IgD-negative memory B cell (primary cell): ENCODE measurements around the gene CTF1. TPM values are rescaled to one million over a fixed set of nuclear protein-coding genes. Genes with fewer than 3 reads are reported as not detected.

ENCODE experiments used
- H3K27ac Mint-ChIP-seq, 3 donors: one replicate each; pipeline ENCODE4 v1.8.0; 2020 to 2022; ENCODE audit warnings: mild to moderate bottlenecking in 3 of 3, mixed read lengths in 3 of 3, moderate library complexity in 1 of 3
- H3K27me3 Mint-ChIP-seq: one replicate; pipeline ENCODE4 v1.8.0; 2021; ENCODE audit warnings: mixed read lengths
- H3K36me3 Mint-ChIP-seq: one replicate; pipeline ENCODE4 v1.8.0; 2020; ENCODE audit warnings: mild to moderate bottlenecking, mixed read lengths
- H3K4me1 Mint-ChIP-seq, 3 donors: one replicate each; pipeline ENCODE4 v1.8.0; 2020 to 2022; ENCODE audit warnings: mixed read lengths in 3 of 3, mild to moderate bottlenecking in 1 of 3
- H3K4me3 Mint-ChIP-seq, 4 donors: one replicate each; pipeline ENCODE4 v1.8.0; 2020 to 2022; ENCODE audit warnings: mild to moderate bottlenecking in 4 of 4, mixed read lengths in 4 of 4, moderate library complexity in 3 of 4
- H3K9me3 Mint-ChIP-seq, 3 donors: one replicate each; pipeline ENCODE4 v1.8.0; 2020 to 2021; ENCODE audit warnings: mixed read lengths in 3 of 3, mild to moderate bottlenecking in 1 of 3
- polyA plus RNA-seq: library from polyadenylated mRNA; unstranded; fragments of 300-500 nt; fragmentation: Illumina TruSeq; gene quantifications from one replicate; pipeline ENCODE4 v1.2.3, GENCODE V29; 2021

CTF1 gene
- polyA plus RNA-seq, 1 donor from 2014 or later: not detected

GRCh38 chr16:30946671-30947540 is 50.5 kb downstream of the CTF1 start:
- peak overlapping the region in 3 of 4 donors; percentile 2 to 84 (median 30) for H3K4me3 Mint-ChIP-seq
- H3K4me1 Mint-ChIP-seq: peaks cover 14 to 21% (median 15%) of the 10 kb centered on the region in 3 donors
- peak overlapping the region in 1 of 3 donors; percentile 53 for H3K27ac Mint-ChIP-seq
- no peaks in the 10 kb centered on the region for H3K27me3 Mint-ChIP-seq
- H3K9me3 Mint-ChIP-seq: no peaks in the 10 kb centered on the region
- peaks cover 10% of the 10 kb centered on the region for H3K36me3 Mint-ChIP-seq

- no peaks in the 10 kb centered on the region for H3K9me3 Mint-ChIP-seq
- no peaks in the 10 kb centered on the region for H3K27me3 Mint-ChIP-seq
- peaks cover 9% of the 10 kb centered on the region for H3K36me3 Mint-ChIP-seq
- no peak overlapping the region for H3K27ac Mint-ChIP-seq
- H3K4me3 Mint-ChIP-seq: no peak overlapping the region
- H3K4me1 Mint-ChIP-seq: peaks cover 11 to 18% (median 12%) of the 10 kb centered on the region in 3 donors
Observed at GRCh38 chr16:30947541-30947858, 51.1 kb downstream of the CTF1 start.

- Mint-ChIP-seq H3K4me3 (peak overlapping the region; percentile 43 to 99 (median 64)), H3K9me3 (no peaks in the 10 kb centered on the region), H3K27me3 (no peaks in the 10 kb centered on the region), H3K27ac (peak overlapping the region in 2 of 3 donors; percentile 87 to 89), H3K4me1 (peaks cover 10 to 18% (median 12%) of the 10 kb centered on the region in 3 donors), H3K36me3 (peaks cover 5% of the 10 kb centered on the region)
Observed at GRCh38 chr16:30947859-30948666, 51.6 kb downstream of the CTF1 start.

GRCh38 chr16:30948667-30949649 is 52.5 kb downstream of the CTF1 start, which contains the start of gene ORAI3:
Gene ORAI3, plus strand, starts transcription at chr16:30949068. Its CDS starts 222 bp downstream, at chr16:30949290.
- H3K9me3 Mint-ChIP-seq: no peaks in the 10 kb centered on the region
- peak within 1 kb of the TSS; percentile 90 to 99 (median 97) for H3K4me3 Mint-ChIP-seq
- H3K27ac Mint-ChIP-seq: peak within 1 kb of the TSS; percentile 89 to 96 (median 90)
- no peaks in the 10 kb centered on the region for H3K27me3 Mint-ChIP-seq
- peaks cover 5% of the 10 kb centered on the region for H3K36me3 Mint-ChIP-seq
- peaks cover 12 to 23% (median 14%) of the 10 kb centered on the region in 3 donors for H3K4me1 Mint-ChIP-seq

- Mint-ChIP-seq H3K4me3 (peak overlapping the region; percentile 90 to 99 (median 97)), H3K27me3 (no peaks in the 10 kb centered on the region), H3K27ac (peak overlapping the region; percentile 80 to 96 (median 90)), H3K9me3 (no peaks in the 10 kb centered on the region), H3K36me3 (peaks cover 2% of the 10 kb centered on the region), H3K4me1 (peaks cover 14 to 18% (median 15%) of the 10 kb centered on the region in 3 donors)
Observed at GRCh38 chr16:30949650-30950515, 53.5 kb downstream of the CTF1 start.

GRCh38 chr16:30950516-30951065 is 54.2 kb downstream of the CTF1 start:
- Mint-ChIP-seq H3K27me3 (no peaks in the 10 kb centered on the region), H3K36me3 (peaks cover 2% of the 10 kb centered on the region), H3K4me3 (peak overlapping the region; percentile 90 to 99 (median 97)), H3K4me1 (peaks cover 14 to 18% (median 15%) of the 10 kb centered on the region in 3 donors), H3K27ac (peak overlapping the region; percentile 80 to 96 (median 90)), H3K9me3 (no peaks in the 10 kb centered on the region)

- peaks cover 2% of the 10 kb centered on the region for H3K36me3 Mint-ChIP-seq
- H3K27ac Mint-ChIP-seq: peak overlapping the region in 1 of 3 donors; percentile 74
- H3K27me3 Mint-ChIP-seq: no peaks in the 10 kb centered on the region
- peak overlapping the region in 1 of 4 donors; percentile 99 for H3K4me3 Mint-ChIP-seq
- no peaks in the 10 kb centered on the region for H3K9me3 Mint-ChIP-seq
- H3K4me1 Mint-ChIP-seq: peaks cover 14 to 16% (median 15%) of the 10 kb centered on the region in 3 donors
Observed at GRCh38 chr16:30951193-30951592, 54.8 kb downstream of the CTF1 start.

- H3K36me3 Mint-ChIP-seq: no peaks in the 10 kb centered on the region
- peaks cover 14 to 16% (median 15%) of the 10 kb centered on the region in 3 donors for H3K4me1 Mint-ChIP-seq
- peak overlapping the region in 1 of 3 donors; percentile 74 for H3K27ac Mint-ChIP-seq
- no peaks in the 10 kb centered on the region for H3K27me3 Mint-ChIP-seq
- H3K9me3 Mint-ChIP-seq: no peaks in the 10 kb centered on the region
- peak overlapping the region in 2 of 4 donors; percentile 53 to 99 for H3K4me3 Mint-ChIP-seq
Observed at GRCh38 chr16:30951750-30952149, 55.3 kb downstream of the CTF1 start.

GRCh38 chr16:30953111-30953510 is 56.7 kb downstream of the CTF1 start:
- Mint-ChIP-seq H3K36me3 (no peaks in the 10 kb centered on the region), H3K4me3 (peak overlapping the region in 1 of 4 donors; percentile 95), H3K27ac (peak overlapping the region in 2 of 3 donors; percentile 8 to 100), H3K9me3 (no peaks in the 10 kb centered on the region), H3K4me1 (peaks cover 15 to 21% (median 19%) of the 10 kb centered on the region in 3 donors), H3K27me3 (no peaks in the 10 kb centered on the region)

Other genes with a start within 250 kb of the CTF1 start
- 27.6 TPM for gene PRR14, start 245.7 kb upstream of the CTF1 start, polyA plus RNA-seq
- gene FBRS, start 238.2 kb upstream of the CTF1 start, polyA plus RNA-seq: 7.1 TPM
- 32.6 TPM for gene SRCAP, start 197.4 kb upstream of the CTF1 start, polyA plus RNA-seq
- gene PHKG2, start 148.2 kb upstream of the CTF1 start, polyA plus RNA-seq: 36.7 TPM
- gene CFAP119, start 134.6 kb upstream of the CTF1 start, polyA plus RNA-seq: 0.63 TPM
- gene RNF40, start 134.3 kb upstream of the CTF1 start, polyA plus RNA-seq: 56.0 TPM
- 0.30 TPM for gene ZNF629, start 109.4 kb upstream of the CTF1 start, polyA plus RNA-seq
- 45.0 TPM for gene BCL7C, start 2.5 kb upstream of the CTF1 start, polyA plus RNA-seq
- 0.26 TPM for gene FBXL19, start 27.0 kb downstream of the CTF1 start, polyA plus RNA-seq
- gene ORAI3, start 52.5 kb downstream of the CTF1 start, polyA plus RNA-seq: 68.8 TPM
- gene SETD1A, start 61.1 kb downstream of the CTF1 start, polyA plus RNA-seq: 3.0 TPM
- not detected for gene HSD3B7, start 88.6 kb downstream of the CTF1 start, polyA plus RNA-seq
- gene STX1B, start 114.0 kb downstream of the CTF1 start, polyA plus RNA-seq: 0.18 TPM
- gene STX4, start 136.9 kb downstream of the CTF1 start, polyA plus RNA-seq: 30.3 TPM
- 10.6 TPM for gene ZNF668, start 177.6 kb downstream of the CTF1 start, polyA plus RNA-seq
- 9.3 TPM for gene ZNF646, start 177.8 kb downstream of the CTF1 start, polyA plus RNA-seq
- 0.83 TPM for gene PRSS53, start 192.3 kb downstream of the CTF1 start, polyA plus RNA-seq
- 90.7 TPM for gene VKORC1, start 198.2 kb downstream of the CTF1 start, polyA plus RNA-seq
- 38.2 TPM for gene BCKDK, start 211.8 kb downstream of the CTF1 start, polyA plus RNA-seq
- gene KAT8, start 221.1 kb downstream of the CTF1 start, polyA plus RNA-seq: 69.5 TPM
- not detected for gene PRSS8, start 239.1 kb downstream of the CTF1 start, polyA plus RNA-seq